ENCODE measurements around the gene ARFGEF2.
"Not testable (repeated sequence)": the region's sequence is repeated elsewhere in the genome, so short reads cannot be mapped to it uniquely, and the experiment has no call there.

The ARFGEF2 gene

DNA sequence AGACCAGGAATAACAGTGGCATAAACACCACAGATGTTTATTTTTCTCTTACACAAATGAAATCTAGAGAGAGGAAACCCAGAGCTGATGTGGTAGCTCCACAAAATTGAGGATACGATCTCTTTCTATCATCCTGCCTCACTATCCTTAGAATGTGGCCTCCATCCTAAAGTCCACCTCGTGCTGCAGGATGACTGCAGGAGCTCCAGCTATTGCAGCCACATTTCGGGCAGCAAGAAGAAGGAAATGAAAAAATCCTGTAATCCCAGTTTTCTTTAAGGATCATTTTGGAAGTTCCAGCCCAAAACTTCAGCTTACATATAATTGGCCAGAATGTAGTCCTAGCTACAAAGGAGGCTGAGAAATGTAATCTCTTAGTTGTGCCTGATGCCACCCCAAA lies 41.2 kb upstream of the ARFGEF2 start:
- TF ChIP-seq, protein P1, sequence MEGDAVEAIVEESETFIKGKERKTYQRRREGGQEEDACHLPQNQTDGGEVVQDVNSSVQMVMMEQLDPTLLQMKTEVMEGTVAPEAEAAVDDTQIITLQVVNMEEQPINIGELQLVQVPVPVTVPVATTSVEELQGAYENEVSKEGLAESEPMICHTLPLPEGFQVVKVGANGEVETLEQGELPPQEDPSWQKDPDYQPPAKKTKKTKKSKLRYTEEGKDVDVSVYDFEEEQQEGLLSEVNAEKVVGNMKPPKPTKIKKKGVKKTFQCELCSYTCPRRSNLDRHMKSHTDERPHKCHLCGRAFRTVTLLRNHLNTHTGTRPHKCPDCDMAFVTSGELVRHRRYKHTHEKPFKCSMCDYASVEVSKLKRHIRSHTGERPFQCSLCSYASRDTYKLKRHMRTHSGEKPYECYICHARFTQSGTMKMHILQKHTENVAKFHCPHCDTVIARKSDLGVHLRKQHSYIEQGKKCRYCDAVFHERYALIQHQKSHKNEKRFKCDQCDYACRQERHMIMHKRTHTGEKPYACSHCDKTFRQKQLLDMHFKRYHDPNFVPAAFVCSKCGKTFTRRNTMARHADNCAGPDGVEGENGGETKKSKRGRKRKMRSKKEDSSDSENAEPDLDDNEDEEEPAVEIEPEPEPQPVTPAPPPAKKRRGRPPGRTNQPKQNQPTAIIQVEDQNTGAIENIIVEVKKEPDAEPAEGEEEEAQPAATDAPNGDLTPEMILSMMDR (IDR thresholded peaks at IDR 0.05): no peak
- no peak for TF ChIP-seq ZFX (IDR thresholded peaks at IDR 0.05; ENCODE audit: borderline replicate concordance)
- no peak overlapping the region for H3K27ac ChIP-seq

- no peak for TF ChIP-seq ZFX (IDR thresholded peaks at IDR 0.05; ENCODE audit: borderline replicate concordance)
- TF ChIP-seq, protein P1 (IDR thresholded peaks at IDR 0.05): no peak
- H3K27ac ChIP-seq: no peak overlapping the region
These were observed 40.4 kb upstream of the ARFGEF2 start for GRCh38 chr20:48880981-48881657.

GRCh38 chr20:48885237-48885636 lies 36.3 kb upstream of the ARFGEF2 start:
- no peak for TF ChIP-seq ZFX (IDR thresholded peaks at IDR 0.05; ENCODE audit: borderline replicate concordance)
- TF ChIP-seq, protein P1 (IDR thresholded peaks at IDR 0.05): no peak

GRCh38 chr20:48886194-48886593 lies 35.3 kb upstream of the ARFGEF2 start:
- no peak overlapping the region for H3K27ac ChIP-seq
- TF ChIP-seq, protein P1 (IDR thresholded peaks at IDR 0.05): no peak
- TF ChIP-seq ZFX (IDR thresholded peaks at IDR 0.05; ENCODE audit: borderline replicate concordance): no peak

More at GRCh38 chr20:48885237-48885636, 36.3 kb upstream of the ARFGEF2 start:
- H3K27ac ChIP-seq: no peak overlapping the region

- H3K27ac ChIP-seq: no peak overlapping the region
- TF ChIP-seq ZFX (IDR thresholded peaks at IDR 0.05; ENCODE audit: borderline replicate concordance): no peak
- TF ChIP-seq, protein P1 (IDR thresholded peaks at IDR 0.05): no peak
These were observed 34.7 kb upstream of the ARFGEF2 start for GRCh38 chr20:48886811-48887210.

DNA sequence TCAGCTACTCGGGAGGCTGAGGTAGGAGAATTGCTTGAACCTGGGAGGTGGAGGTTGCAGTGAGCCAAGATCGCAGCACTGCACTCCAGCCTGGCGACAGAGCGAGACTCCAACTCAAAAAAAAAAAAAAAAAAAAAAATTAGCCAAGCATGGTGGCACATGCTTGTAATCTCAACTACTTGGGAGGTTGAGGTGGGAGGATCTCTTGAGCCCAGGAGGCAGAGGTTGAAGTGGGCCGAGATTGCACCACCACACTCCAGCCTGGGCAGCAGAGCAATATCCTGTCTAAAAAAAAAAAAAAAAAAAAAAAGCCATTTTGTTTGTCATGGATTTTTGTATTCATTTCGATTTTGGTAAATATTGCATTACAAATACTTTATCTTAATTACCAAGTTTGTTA lies 33.0 kb upstream of the ARFGEF2 start:
- H3K27ac ChIP-seq: not testable (repeated sequence)

GRCh38 chr20:48889140-48889790 lies 32.2 kb upstream of the ARFGEF2 start:
- no peak overlapping the region for H3K27ac ChIP-seq
- TF ChIP-seq, protein P1 (IDR thresholded peaks at IDR 0.05): no peak
- no peak for TF ChIP-seq ZFX (IDR thresholded peaks at IDR 0.05; ENCODE audit: borderline replicate concordance)
